PC-9 (cell line): Measurements from ENCODE around the gene AMT. TPM values are rescaled to one million over a fixed set of nuclear protein-coding genes. Genes with fewer than 3 reads are reported as not detected.

Experiments
- BruUV-seq: library from RNA; stranded (reverse); fragments of 400-500 nt; replicated peaks from 2 replicates; lab custom pipeline; 2021; lab: Mats Ljungman, UMichigan
- CTCF ChIA-PET: fragments of 300-600 bp; sonication (Branson Sonifier 250); formaldehyde crosslinking; loops from one replicate; lab custom pipeline; 2022; ENCODE audit warnings: antibody characterized with exemption; lab: Charles Lee
- POLR2A ChIA-PET: fragments of 300-600 bp; sonication (Branson Sonifier 250); formaldehyde crosslinking; loops from one replicate; lab custom pipeline; 2022; ENCODE audit warnings: antibody characterized with exemption; ENCODE audit not compliant: unreplicated experiment; lab: Charles Lee
- DNase-seq, 2 experiments: peaks; one replicate each; pipeline versions ENCODE4 v3.0.0 to v3.0.0-alpha.2; 2015 to 2022; ENCODE audit warnings: mixed read lengths in 1 of 2
- H2AFZ ChIP-seq: fragments of 200-600 bp; sonication (generic); 2 replicates; pipeline ENCODE4 v1.8.1; 2017; ENCODE audit warnings: antibody characterized with exemption
- H3F3A ChIP-seq: fragments of 200-600 bp; sonication (generic); 2 replicates; pipeline ENCODE4 v1.8.1; 2017; ENCODE audit warnings: antibody characterized with exemption, mild to moderate bottlenecking, low read depth; ENCODE audit not compliant: insufficient read depth
- H3K27ac ChIP-seq: fragments of 200-600 bp; sonication (generic); 2 replicates; pipeline ENCODE4 v1.6.1; 2016; ENCODE audit warnings: mixed run types
- H3K27me3 ChIP-seq: fragments of 200-600 bp; sonication (generic); 2 replicates; pipeline ENCODE4 v1.6.1; 2016; ENCODE audit warnings: low read depth, mixed run types; ENCODE audit not compliant: insufficient read depth
- H3K36me3 ChIP-seq: fragments of 200-600 bp; sonication (generic); 2 replicates; pipeline ENCODE4 v1.6.1; 2016; ENCODE audit warnings: low read depth, mixed run types
- H3K4me1 ChIP-seq: fragments of 200-600 bp; sonication (generic); replicated peaks from 2 replicates; pipeline ENCODE4 v1.6.1; 2016; ENCODE audit warnings: mixed run types; ENCODE audit not compliant: insufficient read depth
- H3K4me2 ChIP-seq: fragments of 200-600 bp; sonication (generic); 2 replicates; pipeline ENCODE4 v1.6.1; 2017; ENCODE audit warnings: mixed run types
- H3K4me3 ChIP-seq: fragments of 200-600 bp; sonication (generic); 2 replicates; pipeline ENCODE4 v1.6.1; 2016; ENCODE audit warnings: mixed run types
- H3K79me2 ChIP-seq: fragments of 200-600 bp; sonication (generic); 2 replicates; pipeline ENCODE4 v1.6.1; 2017; ENCODE audit warnings: low read depth, mixed run types
- H3K9me2 ChIP-seq: fragments of 200-600 bp; sonication (generic); 2 replicates; pipeline ENCODE4 v1.8.1; 2017; ENCODE audit warnings: mild to moderate bottlenecking; ENCODE audit not compliant: insufficient read depth
- H3K9me3 ChIP-seq: fragments of 200-600 bp; sonication (generic); 2 replicates; pipeline ENCODE4 v1.8.1; 2016; ENCODE audit warnings: low read depth; ENCODE audit not compliant: insufficient read depth
- H4K20me1 ChIP-seq: fragments of 200-600 bp; sonication (generic); 2 replicates; pipeline ENCODE4 v1.8.1; 2017; ENCODE audit not compliant: insufficient read depth
- EZH2 ChIP-seq: fragments of 200-600 bp; sonication (generic); IDR thresholded peaks from 2 replicates; pipeline ENCODE4 v1.8.0; 2017; ENCODE audit warnings: antibody characterized with exemption, low read depth
- intact Hi-C: fragments of 100-400 bp; cut with micrococcal nuclease; formaldehyde crosslinking; loops from one replicate; pipeline ENCODE4 v1.10.0; 2022; ENCODE audit not compliant: unreplicated experiment
- total RNA-seq: library from RNA; stranded (reverse); gene quantifications from 2 replicates; pipeline ENCODE4 v1.2.3, GENCODE V29; 2021
- TF ChIP-seq, protein P1 (sequence below): fragments of 200-600 bp; sonication (generic); conservative IDR thresholded peaks from 2 replicates; pipeline ENCODE4 v1.6.1; 2017; ENCODE audit warnings: mixed run types, antibody characterized with exemption, mild to moderate bottlenecking, moderate library complexity

AMT gene
- total RNA-seq, 1 experiment from 2014 or later: 12.9 TPM

DNA sequence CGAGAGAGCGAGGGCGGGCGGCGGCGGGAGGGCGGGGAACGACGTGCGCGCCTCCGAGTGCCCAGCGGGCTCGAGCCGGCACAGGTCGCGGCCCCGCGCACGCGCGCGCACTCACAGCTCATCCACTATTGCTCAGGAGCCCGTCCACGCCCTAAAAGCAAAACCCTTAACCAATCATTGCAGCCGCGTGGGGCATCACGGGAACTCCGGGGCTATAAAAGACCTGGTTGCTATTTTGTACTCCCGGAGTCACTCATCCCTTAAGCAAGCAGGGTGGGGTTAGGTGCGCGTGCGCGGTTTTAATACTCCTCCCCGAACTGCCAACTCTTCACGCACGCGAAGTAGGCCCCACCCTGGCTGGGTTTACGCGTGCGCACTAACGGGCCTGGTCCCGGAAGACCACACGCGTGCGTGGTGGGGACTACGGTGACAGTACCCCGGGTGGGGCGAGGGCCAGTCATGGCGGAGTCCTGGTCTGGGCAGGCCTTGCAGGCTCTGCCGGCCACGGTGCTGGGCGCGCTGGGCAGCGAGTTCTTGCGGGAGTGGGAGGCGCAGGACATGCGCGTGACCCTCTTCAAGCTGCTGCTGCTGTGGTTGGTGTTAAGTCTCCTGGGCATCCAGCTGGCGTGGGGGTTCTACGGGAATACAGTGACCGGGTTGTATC lies 10.2 kb downstream of the AMT start, which contains the start of the genes RHOA and TCTA:
TSS of gene RHOA (minus strand) at position 9 of the 664 bp plus-strand sequence. CDS start 36,387 bp downstream, outside the sequence.
TSS of gene TCTA (plus strand) at position 456 of the 664 bp plus-strand sequence. CDS start at position 460, 4 bp downstream.
- peaks cover 67% of the 10 kb centered on the region for H3K79me2 ChIP-seq
- no peaks in the 10 kb centered on the region for H3K9me2 ChIP-seq
- peaks cover 38% of the 10 kb centered on the region for H4K20me1 ChIP-seq
- peaks cover 27% of the 10 kb centered on the region; the same call in 1 of the 2 replicates for H3F3A ChIP-seq
- TSS peak; percentile 84 for BruUV-seq
- no peaks in the 10 kb centered on the region for H3K36me3 ChIP-seq
- H3K27me3 ChIP-seq: no peaks in the 10 kb centered on the region
- intact Hi-C loops: loop anchor here (1.0 to 5.0 kb wide), 2 partner anchors 55 to 72 kb away; partner anchors contain the start of genes GPX1 and USP4
- POLR2A ChIA-PET: interaction anchor here (0.5 to 1.4 kb wide), 9 partner anchors 17 to 318 kb away, joined by 3 to 16 read pairs (median 4); partner anchors contain the start of genes NICN1 and QRICH1
- H3K4me2 ChIP-seq: peak within 1 kb of the TSS; percentile 95
- DNase-seq: peak; percentile 97
- H3K27ac ChIP-seq: peak within 1 kb of the TSS; percentile 63
- H3K4me3 ChIP-seq: peak within 1 kb of the TSS; percentile 89
- no peak for TF ChIP-seq EZH2
- TF ChIP-seq, protein P1, sequence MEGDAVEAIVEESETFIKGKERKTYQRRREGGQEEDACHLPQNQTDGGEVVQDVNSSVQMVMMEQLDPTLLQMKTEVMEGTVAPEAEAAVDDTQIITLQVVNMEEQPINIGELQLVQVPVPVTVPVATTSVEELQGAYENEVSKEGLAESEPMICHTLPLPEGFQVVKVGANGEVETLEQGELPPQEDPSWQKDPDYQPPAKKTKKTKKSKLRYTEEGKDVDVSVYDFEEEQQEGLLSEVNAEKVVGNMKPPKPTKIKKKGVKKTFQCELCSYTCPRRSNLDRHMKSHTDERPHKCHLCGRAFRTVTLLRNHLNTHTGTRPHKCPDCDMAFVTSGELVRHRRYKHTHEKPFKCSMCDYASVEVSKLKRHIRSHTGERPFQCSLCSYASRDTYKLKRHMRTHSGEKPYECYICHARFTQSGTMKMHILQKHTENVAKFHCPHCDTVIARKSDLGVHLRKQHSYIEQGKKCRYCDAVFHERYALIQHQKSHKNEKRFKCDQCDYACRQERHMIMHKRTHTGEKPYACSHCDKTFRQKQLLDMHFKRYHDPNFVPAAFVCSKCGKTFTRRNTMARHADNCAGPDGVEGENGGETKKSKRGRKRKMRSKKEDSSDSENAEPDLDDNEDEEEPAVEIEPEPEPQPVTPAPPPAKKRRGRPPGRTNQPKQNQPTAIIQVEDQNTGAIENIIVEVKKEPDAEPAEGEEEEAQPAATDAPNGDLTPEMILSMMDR: no peak
- H3K9me3 ChIP-seq: no peaks in the 10 kb centered on the region
- H3K4me1 ChIP-seq: peaks cover 36% of the 10 kb centered on the region
- CTCF ChIA-PET: interaction anchor here (0.7 to 1.6 kb wide), 2 partner anchors 9 to 42 kb away, joined by 6 to 7 read pairs; no protein-coding TSS in a partner anchor
- peak within 1 kb of the TSS; percentile 91 for H2AFZ ChIP-seq

GRCh38 chr3:49411535-49411967 lies 10.7 kb downstream of the AMT start:
- H4K20me1 ChIP-seq: peaks cover 43% of the 10 kb centered on the region
- CTCF ChIA-PET: interaction anchor here (1.6 kb wide), 1 partner anchor 43 kb away, joined by 7 read pairs; no protein-coding TSS in a partner anchor
- H2AFZ ChIP-seq: peak overlapping the region; percentile 79; the same call in 1 of the 2 replicates

More at GRCh38 chr3:49411535-49411967, 10.7 kb downstream of the AMT start:
- no peaks in the 10 kb centered on the region for H3K36me3 ChIP-seq
- peaks cover 34% of the 10 kb centered on the region for H3K4me1 ChIP-seq
- intact Hi-C loops: loop anchor here (5.0 kb wide), 1 partner anchor 54 kb away; the partner anchor contains the start of gene GPX1
- peak overlapping the region; percentile 89 for H3K4me3 ChIP-seq
- H3K27me3 ChIP-seq: no peaks in the 10 kb centered on the region
- peak overlapping the region; percentile 89 for H3K4me2 ChIP-seq
- H3K9me3 ChIP-seq: no peaks in the 10 kb centered on the region
- H3F3A ChIP-seq: peaks cover 25% of the 10 kb centered on the region; the same call in 1 of the 2 replicates
- POLR2A ChIA-PET: interaction anchor here (0.5 to 1.4 kb wide), 8 partner anchors 18 to 318 kb away, joined by 3 to 16 read pairs (median 4); partner anchors contain the start of genes NICN1 and QRICH1
- BruUV-seq: TSS peak; percentile 40
- peak overlapping the region; percentile 63 for H3K27ac ChIP-seq
- peak in 1 of 2 experiments; percentile 39 for DNase-seq
- H3K79me2 ChIP-seq: peaks cover 73% of the 10 kb centered on the region
- TF ChIP-seq, protein P1: no peak
- TF ChIP-seq EZH2: no peak
- H3K9me2 ChIP-seq: no peaks in the 10 kb centered on the region
